Prostate gland (tissue), 2 donors: Measurements from ENCODE around the gene DLEC1. TPM values are rescaled to one million over a fixed set of nuclear protein-coding genes. Genes with fewer than 3 reads are reported as not detected.
"Not testable (repeated sequence)": the region's sequence is repeated elsewhere in the genome, so short reads cannot be mapped to it uniquely, and the experiment has no call there.

Experiments used
- DNase-seq: peaks from one replicate; pipeline ENCODE4 v3.0.0-alpha.2; 2019; ENCODE audit warnings: low spot score
- H3K27ac ChIP-seq, 2 donors: fragments of 200-600 bp; sonication (generic); 2 replicates each; pipeline ENCODE4 v1.5.1; 2017 to 2019
- H3K27me3 ChIP-seq: fragments of 200-600 bp; sonication (generic); replicated peaks from 2 replicates; pipeline ENCODE4 v1.5.1; 2019; ENCODE audit not compliant: insufficient read depth
- H3K36me3 ChIP-seq, 2 donors: fragments of 200-600 bp; sonication (generic); 1 replicate in 1 of 2; 2 replicates in 1 of 2; pipeline versions ENCODE4 v1.5.1 to v1.8.1; 2017 to 2019
- H3K4me1 ChIP-seq: fragments of 200-600 bp; sonication (generic); replicated peaks from 2 replicates; pipeline ENCODE4 v1.5.1; 2019
- H3K4me3 ChIP-seq, 2 donors: fragments of 200-600 bp; sonication (generic); 2 replicates each; pipeline ENCODE4 v1.5.1; 2017 to 2019
- H3K9me3 ChIP-seq: fragments of 200-600 bp; sonication (generic); 2 replicates; pipeline ENCODE4 v1.5.1; 2017
- CTCF ChIP-seq, 4 experiments: fragments of 200-600 bp in 2 of 4; fragments of 450-650 bp in 2 of 4; sonication (generic) in 2 of 4; IDR thresholded peaks; 1 replicate in 3 of 4; 2 replicates in 1 of 4; pipeline ENCODE4 v1.5.1; 2016 to 2019; ENCODE audit warnings: antibody characterized with exemption in 4 of 4, mild to moderate bottlenecking in 2 of 4, moderate library complexity in 2 of 4
- POLR2A ChIP-seq: fragments of 450-650 bp; IDR thresholded peaks from one replicate; pipeline ENCODE4 v1.6.1; 2016; ENCODE audit warnings: antibody characterized with exemption, mild to moderate bottlenecking
- POLR2AphosphoS5 ChIP-seq: sonication (generic); formaldehyde crosslinking; IDR thresholded peaks from one replicate; pipeline ENCODE4 v1.6.1; 2017; ENCODE audit warnings: antibody characterized with exemption
- WGBS: methylation state at CpG from one replicate; pipeline ENCODE4 v1.1.5; 2018; 5-methylcytosine and 5-hydroxymethylcytosine counted together
- intact Hi-C: fragments of 100-400 bp; cut with DNase I; formaldehyde crosslinking; loops from one replicate; pipeline ENCODE4 v1.14.2; 2022
- total RNA-seq, 2 donors: library from RNA; depleted of rRNA; stranded (reverse); fragments of >200 nt; gene quantifications; one replicate each; pipeline ENCODE4 v1.1.0, GENCODE V29; 2016

Gene DLEC1
- total RNA-seq, 2 donors from 2014 or later = 0.32 to 13.1 TPM

GRCh38 chr3:38054499-38055001 is 15.5 kb downstream of the DLEC1 start:
- Histone ChIP-seq H3K4me3 (no peak overlapping the region), H3K4me1 (no peaks in the 10 kb centered on the region), H3K9me3 (no peaks in the 10 kb centered on the region), H3K27me3 (no peaks in the 10 kb centered on the region), H3K27ac (no peak overlapping the region), H3K36me3 (no peaks in the 10 kb centered on the region)
- intact Hi-C loops = no loop called here
- TF ChIP-seq POLR2AphosphoS5 = no peak
- TF ChIP-seq CTCF (IDR thresholded peaks at IDR 0.05) = no peak
- no peak for TF ChIP-seq POLR2A
- no peak for DNase-seq
- WGBS = 82% methylated on average over 3 of the region's 3 CpGs

GRCh38 chr3:38059148-38059547 is 20.1 kb downstream of the DLEC1 start:
- no peaks in the 10 kb centered on the region for H3K4me1 ChIP-seq
- H3K36me3 ChIP-seq = no peaks in the 10 kb centered on the region
- no peak overlapping the region for H3K27ac ChIP-seq
- no peak overlapping the region for H3K4me3 ChIP-seq
- DNase-seq = no peak
- no peaks in the 10 kb centered on the region for H3K9me3 ChIP-seq
- 74% methylated on average over 2 of the region's 2 CpGs for WGBS
- TF ChIP-seq CTCF (IDR thresholded peaks at IDR 0.05) = no peak
- TF ChIP-seq POLR2AphosphoS5 = no peak
- no peak for TF ChIP-seq POLR2A
- no peaks in the 10 kb centered on the region for H3K27me3 ChIP-seq
- intact Hi-C loops = no loop called here

DNA sequence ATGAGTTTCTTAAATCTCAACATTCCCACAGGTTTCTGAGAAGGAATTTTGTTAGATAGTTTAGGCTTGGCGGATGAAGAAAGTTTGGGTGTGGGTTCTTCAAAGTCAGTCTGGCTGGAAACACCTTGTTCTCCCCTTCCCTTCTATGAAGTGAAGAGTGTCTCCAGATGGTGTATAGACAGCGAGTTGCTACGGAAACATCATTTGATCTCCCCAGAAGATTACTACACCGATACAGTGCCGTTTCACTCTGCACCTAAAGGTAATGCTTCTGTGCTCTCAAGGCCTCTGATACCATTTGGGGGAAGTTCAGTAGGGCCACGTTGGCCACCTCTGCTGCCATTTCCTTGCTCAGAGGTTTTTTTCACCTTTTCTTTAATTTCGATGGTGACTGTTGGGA is 20.6 kb downstream of the DLEC1 start:
- TF ChIP-seq POLR2AphosphoS5 (no peak), CTCF (IDR thresholded peaks at IDR 0.05) (no peak), POLR2A (no peak)
- intact Hi-C loops = no loop called here
- Histone ChIP-seq H3K4me1 (no peaks in the 10 kb centered on the region), H3K9me3 (no peaks in the 10 kb centered on the region), H3K27me3 (no peaks in the 10 kb centered on the region), H3K27ac (no peak overlapping the region), H3K36me3 (no peaks in the 10 kb centered on the region), H3K4me3 (no peak overlapping the region)
- no peak for DNase-seq
- 82% methylated on average over 7 of the region's 7 CpGs for WGBS

DNA sequence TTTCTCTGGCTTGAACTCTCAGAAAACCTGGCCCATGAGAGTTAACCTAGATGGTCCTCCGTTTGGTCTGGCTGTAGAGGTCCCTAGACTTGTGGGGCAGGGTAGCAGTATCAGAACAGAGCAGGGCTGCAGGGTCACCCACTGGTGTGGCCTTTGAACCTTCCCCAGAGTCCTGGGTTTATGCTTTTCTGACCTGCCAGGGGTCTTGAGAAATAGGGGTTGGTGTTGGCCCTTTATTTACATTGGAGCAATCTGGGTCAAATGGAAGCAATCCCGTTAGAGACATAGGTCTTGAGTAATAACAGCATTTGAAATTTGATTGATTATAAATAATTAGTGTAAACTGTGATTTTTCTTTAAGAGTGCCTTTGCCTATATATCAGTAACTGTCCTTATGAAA is 23.8 kb downstream of the DLEC1 start:
- no peaks in the 10 kb centered on the region for H3K27me3 ChIP-seq
- H3K4me3 ChIP-seq = no peak overlapping the region
- no peaks in the 10 kb centered on the region for H3K36me3 ChIP-seq
- no peak for TF ChIP-seq POLR2AphosphoS5
- TF ChIP-seq CTCF (IDR thresholded peaks at IDR 0.05) = no peak
- DNase-seq = no peak
- no peaks in the 10 kb centered on the region for H3K9me3 ChIP-seq
- 71% methylated on average over 2 of the region's 2 CpGs for WGBS
- no peak overlapping the region for H3K27ac ChIP-seq
- no peaks in the 10 kb centered on the region for H3K4me1 ChIP-seq
- intact Hi-C loops = loop anchor here (2.0 kb wide), 1 partner anchor 62 kb away; no protein-coding TSS in a partner anchor

DNA sequence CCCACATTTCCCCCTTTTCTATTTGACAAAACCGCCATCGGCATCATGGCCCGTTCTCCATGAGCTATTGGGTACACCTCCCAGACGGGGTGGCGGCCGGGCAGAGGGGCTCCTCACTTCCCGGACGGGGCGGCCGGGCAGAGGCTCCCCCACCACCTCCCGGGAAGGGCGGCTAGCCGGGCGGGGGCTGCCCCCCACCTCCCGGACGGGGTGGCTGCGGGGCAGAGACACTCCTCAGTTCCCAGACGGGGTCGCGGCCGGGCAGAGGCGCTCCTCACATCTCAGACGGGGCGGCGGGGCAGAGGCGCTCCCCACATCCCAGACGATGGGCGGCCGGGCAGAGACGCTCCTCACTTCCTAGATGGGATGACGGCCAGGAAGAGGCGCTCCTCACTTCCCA is 25.4 kb downstream of the DLEC1 start:
- H3K4me1 ChIP-seq, DNase-seq, H3K4me3 ChIP-seq, H3K9me3 ChIP-seq, intact Hi-C loops, H3K27ac ChIP-seq, H3K27me3 ChIP-seq, H3K36me3 ChIP-seq: not testable (repeated sequence)
- WGBS = 96% methylated on average over 32 of the region's 32 CpGs
